H9 (cell line): ENCODE data around the gene CSRP1. TPM values are rescaled to one million over a fixed set of nuclear protein-coding genes. Genes with fewer than 3 reads are reported as not detected.

Source experiments
- DNase-seq: peaks from one replicate; pipeline ENCODE4 v3.0.0-alpha.2; 2017
- H2AFZ ChIP-seq: one replicate; pipeline ENCODE4 v1.6.1; 2013; ENCODE audit warnings: mild to moderate bottlenecking, low read length, control low read depth, moderate library complexity
- H2AK5ac ChIP-seq: 2 replicates; pipeline ENCODE4 v1.6.1; 2013; ENCODE audit warnings: low read length, control low read depth, mixed read lengths; ENCODE audit not compliant: insufficient read length
- H2BK120ac ChIP-seq: one replicate; pipeline ENCODE4 v1.6.1; 2013; ENCODE audit warnings: low read depth, mild to moderate bottlenecking, low read length, control low read depth, inconsistent platforms; ENCODE audit not compliant: poor library complexity, severe bottlenecking
- H2BK12ac ChIP-seq: 2 replicates; pipeline ENCODE4 v1.6.1; 2013; ENCODE audit warnings: low read length, control low read depth, mixed read lengths, low read depth; ENCODE audit not compliant: insufficient read length
- H2BK15ac ChIP-seq: 2 replicates; pipeline ENCODE4 v1.6.1; 2013; ENCODE audit warnings: low read depth, low read length, control low read depth
- H2BK20ac ChIP-seq: one replicate; pipeline ENCODE4 v1.6.1; 2013; ENCODE audit warnings: low read depth, mild to moderate bottlenecking, low read length, control low read depth, inconsistent platforms; ENCODE audit not compliant: poor library complexity, severe bottlenecking
- H2BK5ac ChIP-seq: 2 replicates; pipeline ENCODE4 v1.6.1; 2013; ENCODE audit warnings: low read length, control low read depth, mixed read lengths; ENCODE audit not compliant: insufficient read length
- H3K14ac ChIP-seq: 2 replicates; pipeline ENCODE4 v1.6.1; 2013; ENCODE audit warnings: low read length, control low read depth; ENCODE audit not compliant: insufficient read depth
- H3K18ac ChIP-seq: 2 replicates; pipeline ENCODE4 v1.6.1; 2013; ENCODE audit warnings: low read depth, mild to moderate bottlenecking, mixed read lengths, low read length, control low read depth; ENCODE audit not compliant: insufficient read length
- H3K23ac ChIP-seq: 2 replicates; pipeline ENCODE4 v1.6.1; 2013; ENCODE audit warnings: low read length, control low read depth, mixed read lengths, low read depth; ENCODE audit not compliant: insufficient read length
- H3K23me2 ChIP-seq: 2 replicates; pipeline ENCODE4 v1.6.1; 2013; ENCODE audit warnings: low read depth, mild to moderate bottlenecking, mixed read lengths, low read length, control low read depth; ENCODE audit not compliant: insufficient read length, poor library complexity, severe bottlenecking
- H3K27ac ChIP-seq: 2 replicates; pipeline ENCODE4 v1.5.1; 2013; ENCODE audit warnings: low read length, control low read depth, mixed read lengths, low read depth; ENCODE audit not compliant: insufficient read length
- H3K27me3 ChIP-seq: 2 replicates; pipeline ENCODE4 v1.6.1; 2013; ENCODE audit warnings: low read length, control low read depth, inconsistent platforms; ENCODE audit not compliant: insufficient read depth
- H3K4ac ChIP-seq: 2 replicates; pipeline ENCODE4 v1.6.1; 2013; ENCODE audit warnings: low read depth, mild to moderate bottlenecking, control low read depth, inconsistent platforms, low read length, moderate library complexity
- H3K4me1 ChIP-seq: 2 replicates; pipeline ENCODE4 v1.6.1; 2013; ENCODE audit warnings: low read length, control low read depth, inconsistent platforms; ENCODE audit not compliant: insufficient read depth
- H3K4me2 ChIP-seq: 2 replicates; pipeline ENCODE4 v1.6.1; 2013; ENCODE audit warnings: low read length, control low read depth, mixed read lengths; ENCODE audit not compliant: insufficient read length, insufficient read depth
- H3K56ac ChIP-seq: 2 replicates; pipeline ENCODE4 v1.6.1; 2013; ENCODE audit warnings: low read depth, mild to moderate bottlenecking, mixed read lengths, low read length, control low read depth; ENCODE audit not compliant: insufficient read length
- H3K79me1 ChIP-seq: 2 replicates; pipeline ENCODE4 v1.6.1; 2013; ENCODE audit warnings: low read depth, mild to moderate bottlenecking, moderate library complexity, low read length, control low read depth, inconsistent platforms; ENCODE audit not compliant: insufficient read depth, poor library complexity, severe bottlenecking
- H3K79me2 ChIP-seq: 2 replicates; pipeline ENCODE4 v1.6.1; 2013; ENCODE audit warnings: low read length, control low read depth, inconsistent platforms; ENCODE audit not compliant: insufficient read depth
- H3K9ac ChIP-seq: 2 replicates; pipeline ENCODE4 v1.6.1; 2013; ENCODE audit warnings: low read length, control low read depth, mixed read lengths; ENCODE audit not compliant: insufficient read length; ENCODE audit errors: extremely low read depth
- H3K9me3 ChIP-seq: one replicate; pipeline ENCODE4 v1.6.1; 2013; ENCODE audit warnings: low read depth, low read length, inconsistent platforms; ENCODE audit not compliant: control insufficient read depth
- H3T11ph ChIP-seq: one replicate; pipeline ENCODE4 v1.6.1; 2013; ENCODE audit warnings: mild to moderate bottlenecking, low read length, control low read depth, inconsistent platforms
- H4K20me1 ChIP-seq: one replicate; pipeline ENCODE4 v1.6.1; 2013; ENCODE audit not compliant: control insufficient read depth, insufficient read length, insufficient read depth
- H4K5ac ChIP-seq: 2 replicates; pipeline ENCODE4 v1.6.1; 2013; ENCODE audit warnings: low read depth, mild to moderate bottlenecking, mixed read lengths, low read length, control low read depth; ENCODE audit not compliant: insufficient read length
- H4K8ac ChIP-seq: replicated peaks from 2 replicates; pipeline ENCODE4 v1.6.1; 2013; ENCODE audit warnings: low read length, control low read depth, mixed read lengths, low read depth; ENCODE audit not compliant: insufficient read length
- H4K91ac ChIP-seq: 2 replicates; pipeline ENCODE4 v1.6.1; 2013; ENCODE audit warnings: low read depth, mild to moderate bottlenecking, moderate library complexity, mixed read lengths, low read length, control low read depth; ENCODE audit not compliant: insufficient read length
- H3K27ac Mint-ChIP-seq, 3 experiments: 2 replicates in 2 of 3; 3 replicates in 1 of 3; pipeline ENCODE4 v1.8.0; 2020 to 2021; ENCODE audit warnings: mixed read lengths in 3 of 3, mild to moderate bottlenecking in 1 of 3, moderate library complexity in 1 of 3
- H3K27me3 Mint-ChIP-seq: 2 replicates; pipeline ENCODE4 v1.8.0; 2021; ENCODE audit warnings: low read depth, mild to moderate bottlenecking, moderate library complexity, mixed read lengths
- H3K36me3 Mint-ChIP-seq, 3 experiments: 2 replicates in 2 of 3; 3 replicates in 1 of 3; pipeline ENCODE4 v1.8.0; 2020 to 2021; ENCODE audit warnings: low read depth in 3 of 3, mixed read lengths in 3 of 3; ENCODE audit not compliant: insufficient read depth in 1 of 3
- H3K4me1 Mint-ChIP-seq, 2 experiments: 2 replicates each; pipeline ENCODE4 v1.8.0; 2020; ENCODE audit warnings: mixed read lengths in 2 of 2
- H3K4me3 Mint-ChIP-seq, 2 experiments: 2 replicates in 1 of 2; 3 replicates in 1 of 2; pipeline ENCODE4 v1.8.0; 2020 to 2021; ENCODE audit warnings: mild to moderate bottlenecking in 2 of 2, mixed read lengths in 2 of 2, moderate library complexity in 1 of 2
- H3K9me3 Mint-ChIP-seq, 2 experiments: 2 replicates in 1 of 2; 3 replicates in 1 of 2; pipeline ENCODE4 v1.8.0; 2020; ENCODE audit warnings: mild to moderate bottlenecking in 2 of 2, mixed read lengths in 2 of 2, moderate library complexity in 1 of 2
- WGBS: extraction: QIAGEN DNeasy Blood & Tissue Kit; methylation state at CpG from one replicate; pipeline ENCODE4 v1.1.7; 2013; ENCODE audit warnings: missing lambda C conversion rate, low lambda C conversion rate, mixed read lengths; ENCODE audit not compliant: insufficient read length; ENCODE audit errors: extremely low coverage; 5-methylcytosine and 5-hydroxymethylcytosine counted together
- total RNA-seq: library from RNA; stranded (reverse); gene quantifications from 2 replicates; pipeline ENCODE4 v1.2.1, GENCODE V29; 2021
- TF ChIP-seq, protein P1 (sequence below): fragments of 200-600 bp; sonication (generic); conservative IDR thresholded peaks from 3 replicates; pipeline ENCODE4 v1.8.0; 2021; ENCODE audit warnings: antibody characterized with exemption, mild to moderate bottlenecking

The CSRP1 gene
- total RNA-seq, 1 experiment from 2014 or later: 0.44 TPM

DNA sequence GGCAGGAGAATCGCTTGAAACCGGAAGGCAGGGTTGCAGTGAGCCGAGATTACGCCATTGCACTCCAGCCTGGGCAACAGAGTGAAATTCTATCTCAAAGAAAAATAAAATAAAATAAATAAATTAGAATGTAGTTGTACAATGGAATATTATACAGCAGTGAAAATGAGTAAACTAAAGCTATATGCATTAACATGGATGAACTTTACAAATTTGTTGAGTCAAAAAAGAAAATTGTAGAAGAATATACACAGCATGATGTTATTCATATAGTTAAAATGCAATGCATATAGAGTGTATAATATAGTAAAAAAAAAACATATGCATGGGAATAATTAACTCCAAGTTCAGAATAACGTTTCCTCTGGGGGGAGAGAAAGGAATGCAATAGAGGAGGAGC lies 21.0 kb upstream of the CSRP1 start:
- no peak overlapping the region for H3K9ac ChIP-seq
- H2AK5ac ChIP-seq: no peak overlapping the region
- H4K91ac ChIP-seq: no peak overlapping the region
- H2BK12ac ChIP-seq: no peak overlapping the region
- no peaks in the 10 kb centered on the region for H3K27me3 ChIP-seq
- no peak overlapping the region for H3T11ph ChIP-seq
- H3K23me2 ChIP-seq: no peaks in the 10 kb centered on the region
- H2BK5ac ChIP-seq: no peak overlapping the region
- H3K56ac ChIP-seq: no peak overlapping the region
- H3K14ac ChIP-seq: no peak overlapping the region
- no peaks in the 10 kb centered on the region for H3K79me1 ChIP-seq
- peaks cover 6 to 8% of the 10 kb centered on the region in 2 experiments for H3K9me3 Mint-ChIP-seq
- no peaks in the 10 kb centered on the region for H4K20me1 ChIP-seq
- TF ChIP-seq, protein P1, sequence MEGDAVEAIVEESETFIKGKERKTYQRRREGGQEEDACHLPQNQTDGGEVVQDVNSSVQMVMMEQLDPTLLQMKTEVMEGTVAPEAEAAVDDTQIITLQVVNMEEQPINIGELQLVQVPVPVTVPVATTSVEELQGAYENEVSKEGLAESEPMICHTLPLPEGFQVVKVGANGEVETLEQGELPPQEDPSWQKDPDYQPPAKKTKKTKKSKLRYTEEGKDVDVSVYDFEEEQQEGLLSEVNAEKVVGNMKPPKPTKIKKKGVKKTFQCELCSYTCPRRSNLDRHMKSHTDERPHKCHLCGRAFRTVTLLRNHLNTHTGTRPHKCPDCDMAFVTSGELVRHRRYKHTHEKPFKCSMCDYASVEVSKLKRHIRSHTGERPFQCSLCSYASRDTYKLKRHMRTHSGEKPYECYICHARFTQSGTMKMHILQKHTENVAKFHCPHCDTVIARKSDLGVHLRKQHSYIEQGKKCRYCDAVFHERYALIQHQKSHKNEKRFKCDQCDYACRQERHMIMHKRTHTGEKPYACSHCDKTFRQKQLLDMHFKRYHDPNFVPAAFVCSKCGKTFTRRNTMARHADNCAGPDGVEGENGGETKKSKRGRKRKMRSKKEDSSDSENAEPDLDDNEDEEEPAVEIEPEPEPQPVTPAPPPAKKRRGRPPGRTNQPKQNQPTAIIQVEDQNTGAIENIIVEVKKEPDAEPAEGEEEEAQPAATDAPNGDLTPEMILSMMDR: no peak
- H3K4ac ChIP-seq: no peak overlapping the region
- H4K5ac ChIP-seq: no peak overlapping the region
- whole genome bisulfite sequencing: no CpG with 5 or more reads among the region's 5 CpGs
- peaks cover 0 to 4% (median 3%) of the 10 kb centered on the region in 3 experiments; a peak in 1 of 7 replicates for H3K36me3 Mint-ChIP-seq
- no peak overlapping the region for H4K8ac ChIP-seq
- H2BK120ac ChIP-seq: no peak overlapping the region
- H3K4me2 ChIP-seq: no peak overlapping the region
- no peak overlapping the region for H3K4me3 Mint-ChIP-seq
- H3K27ac ChIP-seq: no peak overlapping the region
- H3K23ac ChIP-seq: no peak overlapping the region
- DNase-seq: no peak
- H3K9me3 ChIP-seq: no peaks in the 10 kb centered on the region
- H3K79me2 ChIP-seq: no peaks in the 10 kb centered on the region
- H2BK15ac ChIP-seq: no peak overlapping the region
- no peak overlapping the region for H3K18ac ChIP-seq
- peaks cover 10 to 19% of the 10 kb centered on the region in 2 experiments for H3K4me1 Mint-ChIP-seq
- H2BK20ac ChIP-seq: no peak overlapping the region
- H3K27me3 Mint-ChIP-seq: peaks cover 7% of the 10 kb centered on the region
- H3K27ac Mint-ChIP-seq: no peak overlapping the region
- H2AFZ ChIP-seq: no peak overlapping the region
- H3K4me1 ChIP-seq: peaks cover 5% of the 10 kb centered on the region
